HL-60 (cell line): Measurements from ENCODE around the gene TMED9.
A peak's percentile ranks its signal among the peaks of the same experiment; 100 is the strongest.

Experiments used
- CTCF ChIP-seq: IDR thresholded peaks from one replicate; pipeline ENCODE4 v1.5.1; 2011; ENCODE audit warnings: low read length, control low read depth, inconsistent platforms; ENCODE audit not compliant: insufficient read depth
- GABPA ChIP-seq: IDR thresholded peaks from 2 replicates; pipeline ENCODE4 v1.6.1; 2012; ENCODE audit warnings: low read depth
- POLR2AphosphoS5 ChIP-seq: IDR thresholded peaks from 2 replicates; pipeline ENCODE4 v1.6.1; 2012; ENCODE audit warnings: low read depth
- REST ChIP-seq: IDR thresholded peaks from 2 replicates; pipeline ENCODE4 v1.6.1; 2012; ENCODE audit warnings: low read depth; ENCODE audit not compliant: insufficient replicate concordance
- SPI1 ChIP-seq: IDR thresholded peaks from 2 replicates; pipeline ENCODE4 v1.6.1; 2012; ENCODE audit warnings: low read depth, mild to moderate bottlenecking, borderline replicate concordance

- TF ChIP-seq POLR2AphosphoS5: 0 out of 2 replicates have a peak, but pooled peaks have one; percentile 28
- TF ChIP-seq CTCF: no peak
- no peak for TF ChIP-seq GABPA
- TF ChIP-seq REST: no peak
- TF ChIP-seq SPI1: no peak
Observed at GRCh38 chr5:177609076-177610059, 17.4 kb downstream of the TMED9 start.
